GM10248 (cell line): ENCODE measurements around the gene ELFN1.
"Not testable (repeated sequence)": the region's sequence is repeated elsewhere in the genome, so short reads cannot be mapped to it uniquely, and the experiment has no call there.

Experiments
- CTCF ChIA-PET: fragments of 300-600 bp; sonication (Branson Sonifier 250); formaldehyde crosslinking; extraction: SDS; loops from one replicate; lab custom pipeline; 2021; ENCODE audit warnings: antibody characterized with exemption; lab: Yijun Ruan, JAX
- POLR2A ChIA-PET: fragments of 350-650 bp; sonication (Branson Sonifier 250); formaldehyde crosslinking; extraction: SDS; loops from one replicate; lab custom pipeline; 2020; ENCODE audit warnings: antibody characterized with exemption; lab: Yijun Ruan, JAX
- DNase-seq: peaks from one replicate; pipeline ENCODE4 v3.0.0; 2012; ENCODE audit errors: extremely low spot score
- CTCF ChIP-seq: IDR thresholded peaks from 2 replicates; pipeline ENCODE4 v1.5.1; 2012; ENCODE audit warnings: mild to moderate bottlenecking, low read depth; ENCODE audit errors: extremely low read depth, missing control alignments, control extremely low read depth

ELFN1 gene

GRCh38 chr7:1762238-1762945 is 92.3 kb downstream of the ELFN1 start:
- ChIA-PET POLR2A (no interaction called here), CTCF (no interaction called here)
- no peak for DNase-seq
- TF ChIP-seq CTCF, result no peak

DNA sequence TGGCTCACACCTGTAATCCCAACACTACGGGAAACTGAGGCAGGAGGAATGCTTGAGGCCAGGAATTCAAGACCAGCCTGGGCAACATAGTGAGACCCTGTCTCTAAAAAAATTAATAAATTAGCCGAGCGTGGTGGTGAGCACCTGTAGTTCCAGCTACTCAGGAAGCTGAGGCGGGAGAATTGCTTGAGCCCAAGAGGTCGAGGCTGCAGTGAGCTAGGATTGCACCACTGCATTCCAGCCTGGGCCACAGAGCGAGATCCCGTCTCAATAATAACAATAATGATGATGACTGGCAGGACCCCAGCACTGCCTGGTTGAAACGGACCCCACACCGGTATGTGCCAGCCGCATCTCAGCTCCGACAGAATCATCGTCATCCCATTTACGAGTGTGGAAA is 93.0 kb downstream of the ELFN1 start:
- CTCF ChIA-PET, result no interaction called here
- POLR2A ChIA-PET, result no interaction called here
- DNase-seq, result no peak
- TF ChIP-seq CTCF, result no peak

DNA sequence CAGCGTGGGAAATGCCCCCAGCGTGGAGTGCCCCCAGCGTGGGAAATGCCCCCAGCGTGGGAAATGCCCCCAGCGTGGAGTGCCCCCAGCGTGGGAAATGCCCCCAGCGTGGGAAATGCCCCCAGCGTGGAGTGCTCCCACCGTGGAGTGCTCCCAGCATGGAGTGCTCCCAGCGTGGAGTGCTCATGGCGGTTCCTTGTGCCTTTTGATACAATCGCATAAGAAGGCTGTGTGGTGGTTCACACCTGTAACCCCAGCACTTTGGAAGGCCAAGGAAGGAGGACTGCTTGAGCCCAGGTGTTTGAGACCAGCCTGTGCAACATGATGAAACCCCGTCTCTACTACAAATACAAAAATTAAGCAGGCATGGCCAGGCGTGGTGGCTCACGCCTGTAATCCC is 93.8 kb downstream of the ELFN1 start:
- DNase-seq, CTCF ChIA-PET, POLR2A ChIA-PET: not testable (repeated sequence)

DNA sequence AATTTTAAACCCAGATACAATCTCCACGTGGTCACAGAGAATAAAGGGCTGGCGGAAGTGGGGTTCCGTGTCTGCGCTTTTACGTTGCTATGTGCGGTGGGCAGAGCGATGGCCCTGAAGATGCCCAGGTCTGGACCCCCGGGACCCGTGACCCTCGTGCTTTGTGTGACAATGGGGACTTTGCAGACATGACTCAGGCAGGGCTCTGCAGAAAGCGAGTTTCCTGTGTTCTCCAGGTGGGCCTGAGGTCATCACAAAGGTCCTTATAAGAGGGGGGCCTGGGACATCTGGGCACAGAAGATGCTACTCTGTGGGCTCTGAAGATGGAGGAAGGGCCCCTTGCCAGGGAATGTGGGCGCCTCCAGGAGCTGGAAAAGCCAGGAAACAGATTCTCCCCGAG is 95.3 kb downstream of the ELFN1 start:
- POLR2A ChIA-PET, result no interaction called here
- CTCF ChIA-PET, result no interaction called here
- no peak for TF ChIP-seq CTCF
- DNase-seq, result no peak

DNA sequence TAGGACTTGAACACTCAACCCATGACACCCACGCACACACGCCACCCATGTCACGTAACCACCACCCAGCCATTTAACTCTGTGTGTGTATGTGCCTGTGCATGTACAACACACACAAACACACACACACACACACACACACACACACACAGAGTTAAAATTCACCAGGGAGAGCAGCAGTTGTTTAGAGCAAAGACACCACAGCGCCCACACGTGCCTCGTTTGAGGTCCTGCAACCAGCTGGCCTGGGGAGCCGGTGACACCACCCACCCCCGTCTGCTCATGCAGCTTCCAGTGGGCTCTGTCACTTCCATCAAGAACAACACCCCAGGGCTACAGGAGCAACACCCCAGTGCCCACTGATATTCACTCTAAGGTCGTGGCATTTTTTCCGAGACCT is 97.4 kb downstream of the ELFN1 start:
- ChIA-PET CTCF (interaction anchor here (0.9 kb wide), 1 partner anchor 94 kb away, joined by 4 read pairs; no protein-coding TSS in a partner anchor), POLR2A (no interaction called here)
- DNase-seq, result no peak
- TF ChIP-seq CTCF, result no peak

GRCh38 chr7:1768832-1769231 is 98.8 kb downstream of the ELFN1 start:
- POLR2A ChIA-PET, result no interaction called here

More at GRCh38 chr7:1768832-1769231, 98.8 kb downstream of the ELFN1 start:
- CTCF ChIA-PET, result no interaction called here
- no peak for TF ChIP-seq CTCF
- DNase-seq, result no peak
